ENCODE data around the gene GGCX.

DNA sequence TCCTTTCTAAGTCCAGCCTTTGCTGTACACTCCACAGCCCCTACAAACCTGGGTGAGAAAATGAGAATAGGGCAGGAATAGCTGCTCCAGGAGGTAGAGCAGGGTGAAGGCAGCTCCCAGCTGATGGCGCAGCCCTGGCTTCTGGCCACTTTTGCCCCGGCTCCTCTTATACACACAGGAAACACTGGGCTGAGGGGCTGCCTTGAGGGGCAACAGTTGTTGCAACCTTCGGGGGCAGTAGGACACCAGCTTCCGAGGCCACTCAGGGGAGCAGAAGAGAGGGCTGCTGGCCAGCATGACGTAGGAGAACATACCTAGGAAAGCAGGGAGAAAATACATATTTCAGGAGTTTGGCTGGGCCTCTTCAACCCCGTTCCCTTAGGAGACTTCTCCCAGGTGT is 8.1 kb downstream of the GGCX start:
- TF ChIP-seq, protein P1, sequence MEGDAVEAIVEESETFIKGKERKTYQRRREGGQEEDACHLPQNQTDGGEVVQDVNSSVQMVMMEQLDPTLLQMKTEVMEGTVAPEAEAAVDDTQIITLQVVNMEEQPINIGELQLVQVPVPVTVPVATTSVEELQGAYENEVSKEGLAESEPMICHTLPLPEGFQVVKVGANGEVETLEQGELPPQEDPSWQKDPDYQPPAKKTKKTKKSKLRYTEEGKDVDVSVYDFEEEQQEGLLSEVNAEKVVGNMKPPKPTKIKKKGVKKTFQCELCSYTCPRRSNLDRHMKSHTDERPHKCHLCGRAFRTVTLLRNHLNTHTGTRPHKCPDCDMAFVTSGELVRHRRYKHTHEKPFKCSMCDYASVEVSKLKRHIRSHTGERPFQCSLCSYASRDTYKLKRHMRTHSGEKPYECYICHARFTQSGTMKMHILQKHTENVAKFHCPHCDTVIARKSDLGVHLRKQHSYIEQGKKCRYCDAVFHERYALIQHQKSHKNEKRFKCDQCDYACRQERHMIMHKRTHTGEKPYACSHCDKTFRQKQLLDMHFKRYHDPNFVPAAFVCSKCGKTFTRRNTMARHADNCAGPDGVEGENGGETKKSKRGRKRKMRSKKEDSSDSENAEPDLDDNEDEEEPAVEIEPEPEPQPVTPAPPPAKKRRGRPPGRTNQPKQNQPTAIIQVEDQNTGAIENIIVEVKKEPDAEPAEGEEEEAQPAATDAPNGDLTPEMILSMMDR (IDR thresholded peaks at IDR 0.05) = no peak
- TF ChIP-seq POLR2A (IDR thresholded peaks at IDR 0.05) = no peak
